Cardiac fibroblast (primary cell): ENCODE results near the gene GALNT14.

Experiments
- DNase-seq, 2 donors: peaks; one replicate each; pipeline versions ENCODE4 v3.0.0 to v3.0.0-alpha.2; 2010; ENCODE audit warnings: low read depth in 2 of 2
- H3K4me3 ChIP-seq, 2 donors: replicated peaks in 1 of 2; 1 replicate in 1 of 2; 2 replicates in 1 of 2; pipeline ENCODE4 v1.5.1; 2011; ENCODE audit warnings: low read depth in 2 of 2, low read length in 2 of 2, mild to moderate bottlenecking in 2 of 2, moderate library complexity in 1 of 2
- TF ChIP-seq, protein P1 (sequence below): IDR thresholded peaks from one replicate; pipeline ENCODE4 v1.5.1; 2011; ENCODE audit warnings: low read depth, mild to moderate bottlenecking, low read length, inconsistent platforms

GALNT14 gene

DNA sequence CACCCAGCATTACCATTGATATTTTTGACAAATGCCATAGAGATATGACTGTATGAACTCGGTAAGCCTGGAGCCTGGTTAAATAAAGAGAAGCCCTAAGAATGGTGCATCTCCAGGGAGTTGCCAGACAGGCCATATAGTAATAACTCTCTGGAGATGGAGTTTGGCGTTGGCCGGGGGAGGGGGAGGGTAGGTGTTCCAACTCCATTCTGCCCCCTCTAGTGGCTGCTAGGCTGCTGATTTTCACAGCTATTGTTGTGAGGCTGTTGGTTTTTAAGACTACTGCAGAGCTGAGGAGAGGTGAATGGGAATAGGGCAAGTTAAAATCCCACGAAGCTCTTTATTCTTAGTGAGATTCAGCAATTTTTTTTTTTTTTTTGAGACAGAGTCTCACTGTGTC is 99.9 kb downstream of the GALNT14 start:
- no peak for DNase-seq
- TF ChIP-seq, protein P1, sequence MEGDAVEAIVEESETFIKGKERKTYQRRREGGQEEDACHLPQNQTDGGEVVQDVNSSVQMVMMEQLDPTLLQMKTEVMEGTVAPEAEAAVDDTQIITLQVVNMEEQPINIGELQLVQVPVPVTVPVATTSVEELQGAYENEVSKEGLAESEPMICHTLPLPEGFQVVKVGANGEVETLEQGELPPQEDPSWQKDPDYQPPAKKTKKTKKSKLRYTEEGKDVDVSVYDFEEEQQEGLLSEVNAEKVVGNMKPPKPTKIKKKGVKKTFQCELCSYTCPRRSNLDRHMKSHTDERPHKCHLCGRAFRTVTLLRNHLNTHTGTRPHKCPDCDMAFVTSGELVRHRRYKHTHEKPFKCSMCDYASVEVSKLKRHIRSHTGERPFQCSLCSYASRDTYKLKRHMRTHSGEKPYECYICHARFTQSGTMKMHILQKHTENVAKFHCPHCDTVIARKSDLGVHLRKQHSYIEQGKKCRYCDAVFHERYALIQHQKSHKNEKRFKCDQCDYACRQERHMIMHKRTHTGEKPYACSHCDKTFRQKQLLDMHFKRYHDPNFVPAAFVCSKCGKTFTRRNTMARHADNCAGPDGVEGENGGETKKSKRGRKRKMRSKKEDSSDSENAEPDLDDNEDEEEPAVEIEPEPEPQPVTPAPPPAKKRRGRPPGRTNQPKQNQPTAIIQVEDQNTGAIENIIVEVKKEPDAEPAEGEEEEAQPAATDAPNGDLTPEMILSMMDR = no peak
- no peak overlapping the region for H3K4me3 ChIP-seq

DNA sequence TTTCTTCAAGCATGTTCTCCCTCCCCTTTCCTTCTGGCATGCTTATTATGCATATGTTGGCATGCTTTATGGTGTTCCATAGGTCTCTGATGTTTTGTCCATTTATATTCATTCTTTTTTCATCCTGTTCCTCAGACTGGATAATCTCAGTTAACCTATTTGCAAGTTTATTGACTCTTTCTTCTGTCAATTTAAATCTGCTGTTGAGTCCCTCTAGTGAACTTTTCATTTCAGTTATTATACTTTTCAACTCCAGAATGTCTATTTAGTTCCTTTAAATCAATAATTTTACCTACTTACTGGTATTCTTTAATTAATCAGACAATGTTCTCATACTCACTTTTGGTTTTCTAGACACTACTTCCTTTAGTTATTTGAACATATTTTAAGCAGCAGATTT is 101.2 kb downstream of the GALNT14 start:
- DNase-seq = no peak
- TF ChIP-seq, protein P1 = no peak
- H3K4me3 ChIP-seq = no peak overlapping the region

DNA sequence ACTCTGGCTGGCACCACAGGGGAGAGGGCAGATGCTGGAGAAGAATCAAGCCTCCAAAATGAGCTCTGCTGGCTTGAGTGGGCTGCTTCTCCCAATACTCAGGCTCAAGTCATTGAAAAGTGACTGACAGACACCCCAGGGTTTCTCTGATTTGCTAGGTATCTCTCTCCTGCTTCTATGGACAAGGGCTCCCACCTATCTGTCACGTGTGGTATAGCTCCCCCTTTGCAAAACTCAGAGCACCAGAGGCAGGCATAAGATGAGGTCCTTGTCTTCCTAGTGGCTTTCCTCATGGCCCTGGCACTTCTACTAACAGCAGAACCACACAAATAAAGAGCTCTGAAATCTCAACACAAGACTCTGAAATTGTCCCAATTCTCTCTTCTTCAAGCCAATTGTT is 105.2 kb downstream of the GALNT14 start:
- no peak overlapping the region for H3K4me3 ChIP-seq
- DNase-seq = no peak
- TF ChIP-seq, protein P1 = no peak

DNA sequence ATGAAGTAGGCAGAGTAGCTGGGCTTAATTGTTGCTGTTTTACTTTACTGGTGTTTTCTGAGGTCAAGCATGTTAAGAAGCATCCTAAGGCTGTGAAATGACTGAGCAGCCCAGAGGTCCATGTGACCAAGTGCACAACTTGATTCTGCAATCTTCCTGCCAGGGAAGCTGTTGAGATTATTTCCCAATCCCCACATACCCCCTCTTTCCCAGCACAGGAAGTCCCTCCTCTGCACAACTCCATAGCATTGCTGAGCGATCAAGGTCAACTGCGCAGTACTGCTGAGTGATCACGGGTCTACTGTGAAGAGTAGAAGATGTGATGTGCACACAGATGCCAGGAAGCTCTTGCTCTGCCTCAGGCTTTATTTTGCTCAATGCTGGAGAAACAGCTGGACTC is 105.8 kb downstream of the GALNT14 start:
- H3K4me3 ChIP-seq = no peak overlapping the region
- TF ChIP-seq, protein P1 = no peak

DNA sequence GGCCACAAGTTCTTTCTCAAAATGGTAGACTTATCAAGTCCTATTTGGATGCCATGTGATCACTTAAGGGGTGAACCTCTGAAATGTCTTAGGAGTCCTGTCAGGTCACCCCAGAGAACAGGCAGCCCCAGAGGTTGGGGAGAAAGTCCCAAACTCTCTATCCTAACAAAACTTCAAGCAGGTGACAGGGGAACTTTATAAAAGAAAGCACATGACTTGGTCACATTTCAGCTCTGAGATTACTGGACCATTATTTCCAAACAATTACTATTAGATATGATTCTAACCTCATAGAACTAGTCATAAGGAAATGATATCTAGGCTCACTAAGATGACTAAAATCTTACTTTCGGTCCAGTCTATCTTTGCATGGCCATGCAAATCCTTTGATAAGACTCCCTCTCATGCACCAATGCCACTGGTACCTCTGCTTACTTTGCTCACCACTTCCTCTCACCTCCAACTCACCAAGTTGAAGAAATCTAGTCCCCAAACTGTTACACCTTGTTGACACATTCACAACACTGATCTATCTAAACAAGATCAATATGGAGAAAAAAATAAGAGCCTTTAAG is 107.0 kb downstream of the GALNT14 start:
- TF ChIP-seq, protein P1 = no peak
- no peak overlapping the region for H3K4me3 ChIP-seq
- no peak for DNase-seq

More for the DNA sequence above, 105.8 kb downstream of the GALNT14 start:
- no peak for DNase-seq

DNA sequence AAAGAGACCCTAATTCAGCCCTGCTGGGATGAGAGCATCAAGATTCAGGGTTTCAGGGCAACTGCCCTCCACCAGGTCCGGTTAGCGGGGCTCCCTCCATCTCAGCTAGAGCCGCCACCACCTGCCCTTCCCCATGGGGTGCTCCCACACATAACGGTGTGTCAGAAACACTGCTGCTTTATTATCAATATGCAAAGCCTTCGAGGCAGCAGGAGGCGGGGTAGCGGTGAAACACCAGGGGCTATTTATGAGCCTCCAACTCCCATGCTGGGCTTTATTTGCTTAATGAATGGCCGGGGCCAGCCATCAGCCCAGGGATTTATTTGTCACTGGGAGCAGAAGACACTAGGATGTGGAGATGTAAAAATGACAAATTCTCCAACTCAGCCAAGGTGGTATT is 109.8 kb downstream of the GALNT14 start:
- H3K4me3 ChIP-seq = no peak overlapping the region
- DNase-seq = no peak
- TF ChIP-seq, protein P1 = no peak

DNA sequence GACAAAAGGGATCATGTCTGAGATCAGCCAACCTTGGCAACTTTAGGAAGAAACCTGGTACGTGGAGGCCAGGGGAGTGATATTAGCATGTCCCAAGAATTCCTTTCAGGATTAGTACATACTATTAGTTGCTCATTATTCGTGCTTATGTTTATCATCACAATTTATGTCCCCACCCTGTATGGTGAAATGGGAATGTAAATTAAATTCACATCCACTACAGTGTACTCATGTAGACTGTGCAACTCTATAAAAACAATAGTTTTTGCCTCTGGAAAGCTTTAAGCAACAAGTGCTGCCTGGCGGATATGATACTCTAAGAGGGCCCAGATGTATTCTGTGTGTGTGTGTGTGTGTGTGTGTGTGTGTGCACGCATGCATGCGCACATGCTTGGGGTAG is 110.7 kb downstream of the GALNT14 start:
- H3K4me3 ChIP-seq = no peak overlapping the region
- no peak for DNase-seq
- TF ChIP-seq, protein P1 = no peak
